Measurements from ENCODE around the gene GCNA.

GCNA gene

GRCh38 chrX:71616672-71617529 lies 38.7 kb downstream of the GCNA start:
- no peak for DNase-seq

- no peak for DNase-seq
These were observed 39.5 kb downstream of the GCNA start for GRCh38 chrX:71617742-71618141.

GRCh38 chrX:71618303-71618721 lies 40.1 kb downstream of the GCNA start, which contains the start of gene CXCR3:
Gene CXCR3, minus strand, starts transcription at chrX:71618511. Its CDS starts 62 bp downstream, at chrX:71618449.
- DNase-seq, result peak; percentile 59

- DNase-seq, result no peak
These were observed 40.5 kb downstream of the GCNA start for GRCh38 chrX:71618787-71619186.

- no peak for DNase-seq
These were observed 41.0 kb downstream of the GCNA start for GRCh38 chrX:71619193-71619592.

- DNase-seq, result no peak
These were observed 41.7 kb downstream of the GCNA start for GRCh38 chrX:71619986-71620385.

GRCh38 chrX:71621603-71622002 lies 43.4 kb downstream of the GCNA start:
- DNase-seq, result no peak

- DNase-seq, result no peak
These were observed 43.9 kb downstream of the GCNA start for GRCh38 chrX:71622032-71622575.

GRCh38 chrX:71622576-71623450 lies 44.6 kb downstream of the GCNA start:
- peak; percentile 71 for DNase-seq

- peak; percentile 90 for DNase-seq
These were observed 45.5 kb downstream of the GCNA start for GRCh38 chrX:71623714-71624113.

- DNase-seq, result no peak
These were observed 47.2 kb downstream of the GCNA start for GRCh38 chrX:71625471-71625870.

- peak; percentile 59 for DNase-seq
These were observed 48.3 kb downstream of the GCNA start for GRCh38 chrX:71626576-71626975.

- DNase-seq, result no peak
These were observed 49.6 kb downstream of the GCNA start for GRCh38 chrX:71627588-71628404.

- no peak for DNase-seq
These were observed 51.2 kb downstream of the GCNA start for GRCh38 chrX:71629467-71629866.

GRCh38 chrX:71632923-71633657 lies 54.9 kb downstream of the GCNA start:
- DNase-seq, result no peak

GRCh38 chrX:71634366-71634765 lies 56.1 kb downstream of the GCNA start:
- no peak for DNase-seq

- no peak for DNase-seq
These were observed 58.4 kb downstream of the GCNA start for GRCh38 chrX:71636438-71637252.

GRCh38 chrX:71637253-71637618 lies 59.0 kb downstream of the GCNA start:
- no peak for DNase-seq

GRCh38 chrX:71637848-71638247 lies 59.6 kb downstream of the GCNA start:
- no peak for DNase-seq

GRCh38 chrX:71638409-71638808 lies 60.2 kb downstream of the GCNA start:
- no peak for DNase-seq

GRCh38 chrX:71640002-71640401 lies 61.8 kb downstream of the GCNA start:
- no peak for DNase-seq

Measured in hematopoietic multipotent progenitor cell treated with erythropoietin and hydrocortisone succinate and interleukin-3 and kit ligand, for 8 days (in vitro differentiated cells).